Mucosa of rectum (tissue), 2 donors: ENCODE results near the gene TUBGCP6.
"Not testable (repeated sequence)": the region's sequence is repeated elsewhere in the genome, so short reads cannot be mapped to it uniquely, and the experiment has no call there.

Experiments used
- H3K27ac ChIP-seq, 2 donors: one replicate each; pipeline ENCODE4 v1.7.0; 2013; ENCODE audit warnings: inconsistent platforms in 2 of 2, low read depth in 2 of 2, low read length in 2 of 2
- H3K27me3 ChIP-seq, 2 donors: one replicate each; pipeline ENCODE4 v1.7.0; 2013; ENCODE audit warnings: low read length in 2 of 2; ENCODE audit not compliant: control insufficient read depth in 2 of 2, insufficient read depth in 2 of 2
- H3K36me3 ChIP-seq, 2 donors: one replicate each; pipeline ENCODE4 v1.7.0; 2013; ENCODE audit warnings: low read length in 2 of 2; ENCODE audit not compliant: control insufficient read depth in 2 of 2, insufficient read depth in 2 of 2
- H3K4me1 ChIP-seq, 2 donors: one replicate each; pipeline ENCODE4 v1.7.0; 2013; ENCODE audit warnings: low read length in 2 of 2, mild to moderate bottlenecking in 1 of 2; ENCODE audit not compliant: control insufficient read depth in 2 of 2, insufficient read depth in 2 of 2
- H3K4me3 ChIP-seq, 2 donors: one replicate each; pipeline ENCODE4 v1.7.0; 2013; ENCODE audit warnings: low read length in 2 of 2
- H3K9ac ChIP-seq, 2 donors: one replicate each; pipeline ENCODE4 v1.7.0; 2013; ENCODE audit warnings: low read length in 2 of 2, low read depth in 1 of 2, mild to moderate bottlenecking in 1 of 2
- H3K9me3 ChIP-seq, 2 donors: one replicate each; pipeline ENCODE4 v1.7.0; 2013; ENCODE audit warnings: low read length in 2 of 2; ENCODE audit not compliant: control insufficient read depth in 2 of 2
- donor health status: healthy.
- donor health status: Normal muscosa, but diverticular disease.

The TUBGCP6 gene

DNA sequence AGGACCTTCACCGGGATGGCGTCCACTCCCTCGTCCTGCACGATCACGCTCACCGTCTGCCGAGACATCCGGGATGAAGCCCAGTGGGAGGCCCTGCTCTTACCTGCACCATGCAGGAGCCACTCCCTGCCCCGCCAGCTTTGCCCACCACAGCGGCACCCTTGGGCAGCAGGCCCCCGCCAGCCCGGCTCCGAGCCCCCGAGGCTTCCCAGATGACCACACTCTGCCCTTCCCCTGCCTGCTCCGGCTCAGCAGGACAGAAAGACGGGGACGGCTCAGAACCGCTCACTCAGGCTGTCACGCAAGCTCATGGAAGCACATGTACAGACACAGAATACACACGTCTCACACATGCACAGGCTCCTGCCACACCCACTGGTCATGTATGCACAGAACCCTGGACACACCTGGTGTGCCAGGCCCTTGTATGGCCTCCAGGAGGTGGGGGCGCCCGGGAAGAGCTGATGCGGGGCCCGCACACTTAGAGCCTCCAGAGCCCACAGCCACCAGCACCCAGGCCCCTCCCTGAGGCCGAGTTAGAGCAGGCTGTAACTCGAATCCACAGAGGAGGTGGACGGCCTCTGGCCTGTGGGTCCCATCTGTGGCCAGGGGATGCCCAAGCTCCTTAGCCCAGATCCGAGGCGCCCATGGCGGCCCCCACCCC, 34.3 kb upstream of the TUBGCP6 start:
- peaks cover 66 to 74% of the 10 kb centered on the region in 2 donors for H3K36me3 ChIP-seq
- H3K27ac ChIP-seq, result no peak overlapping the region
- H3K9me3 ChIP-seq, result no peaks in the 10 kb centered on the region
- no peak overlapping the region for H3K4me3 ChIP-seq
- H3K9ac ChIP-seq, result no peak overlapping the region
- H3K4me1 ChIP-seq, result no peaks in the 10 kb centered on the region
- no peaks in the 10 kb centered on the region for H3K27me3 ChIP-seq

DNA sequence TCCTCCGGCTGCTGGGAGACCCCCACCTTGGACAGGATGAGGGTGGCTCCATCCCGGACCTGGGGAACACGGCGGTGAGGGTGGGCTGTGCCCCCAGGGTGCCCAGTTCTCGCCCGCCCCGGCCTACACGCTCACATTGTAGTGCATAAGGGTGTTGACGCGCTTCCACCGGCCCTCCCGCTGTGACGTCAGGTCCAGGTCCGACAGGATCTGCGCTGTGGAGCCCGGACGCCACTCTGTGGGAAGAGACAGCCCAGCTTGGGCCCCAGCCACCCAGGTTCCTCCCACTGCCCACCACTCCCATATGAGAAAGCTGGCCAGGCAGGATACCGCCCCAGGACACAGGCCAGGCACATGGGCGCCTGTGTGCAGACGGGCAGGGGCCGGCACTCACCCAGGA, 33.6 kb upstream of the TUBGCP6 start:
- no peaks in the 10 kb centered on the region for H3K9me3 ChIP-seq
- no peaks in the 10 kb centered on the region for H3K27me3 ChIP-seq
- H3K9ac ChIP-seq, result no peak overlapping the region
- H3K36me3 ChIP-seq, result peaks cover 62 to 70% of the 10 kb centered on the region in 2 donors
- no peak overlapping the region for H3K27ac ChIP-seq
- no peak overlapping the region for H3K4me3 ChIP-seq
- no peaks in the 10 kb centered on the region for H3K4me1 ChIP-seq

DNA sequence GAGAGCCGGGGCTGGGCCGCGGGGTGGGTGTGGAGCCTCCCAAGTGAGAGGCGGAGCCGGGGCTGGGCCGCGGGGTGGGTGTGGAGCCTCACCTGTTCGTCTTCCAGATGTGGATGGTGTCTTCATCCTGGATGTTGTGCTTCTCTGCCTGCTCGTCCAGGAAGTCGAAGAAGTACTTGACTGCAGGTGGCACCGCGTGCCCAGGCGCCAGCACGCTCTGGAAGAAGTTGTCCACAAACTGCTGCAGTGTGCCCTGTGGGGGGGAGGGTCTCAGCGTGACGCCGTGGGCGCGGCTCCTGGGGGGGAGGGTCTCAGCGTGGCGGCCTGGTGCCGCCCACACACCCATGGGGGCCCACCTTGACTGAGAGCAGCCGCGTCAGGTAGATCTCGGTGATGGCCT, 32.9 kb upstream of the TUBGCP6 start:
- no peak overlapping the region for H3K9ac ChIP-seq
- no peaks in the 10 kb centered on the region for H3K4me1 ChIP-seq
- H3K9me3 ChIP-seq, result no peaks in the 10 kb centered on the region
- peaks cover 57 to 69% of the 10 kb centered on the region in 2 donors for H3K36me3 ChIP-seq
- H3K4me3 ChIP-seq, result no peak overlapping the region
- H3K27ac ChIP-seq, result no peak overlapping the region
- H3K27me3 ChIP-seq, result no peaks in the 10 kb centered on the region

DNA sequence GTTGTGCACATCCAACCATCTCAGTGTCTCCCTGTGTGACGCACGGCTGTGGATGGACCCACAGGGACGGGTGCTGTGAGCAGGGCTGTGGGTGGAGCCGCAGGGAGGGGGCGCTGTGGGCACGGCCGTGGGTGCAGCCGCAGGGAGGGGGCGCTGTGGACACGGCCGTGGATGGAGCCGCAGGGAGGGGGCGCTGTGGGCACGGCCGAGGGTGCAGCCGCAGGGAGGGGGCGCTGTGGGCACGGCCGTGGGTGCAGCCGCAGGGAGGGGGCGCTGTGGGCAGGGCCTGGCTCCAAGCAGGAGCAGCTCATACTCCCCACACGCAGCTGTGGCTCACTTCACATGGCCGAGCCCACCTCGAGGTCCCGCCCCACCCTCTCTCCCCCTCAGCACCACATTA, 31.3 kb upstream of the TUBGCP6 start:
- Histone ChIP-seq H3K36me3 (peaks cover 41 to 53% of the 10 kb centered on the region in 2 donors), H3K27ac (peak overlapping the region in 1 of 2 donors; percentile 35), H3K9ac (no peak overlapping the region), H3K9me3 (no peaks in the 10 kb centered on the region), H3K4me1 (peaks cover 5 to 11% of the 10 kb centered on the region in 2 donors), H3K27me3 (peaks cover 0 to 2% of the 10 kb centered on the region in 2 donors), H3K4me3 (no peak overlapping the region)

DNA sequence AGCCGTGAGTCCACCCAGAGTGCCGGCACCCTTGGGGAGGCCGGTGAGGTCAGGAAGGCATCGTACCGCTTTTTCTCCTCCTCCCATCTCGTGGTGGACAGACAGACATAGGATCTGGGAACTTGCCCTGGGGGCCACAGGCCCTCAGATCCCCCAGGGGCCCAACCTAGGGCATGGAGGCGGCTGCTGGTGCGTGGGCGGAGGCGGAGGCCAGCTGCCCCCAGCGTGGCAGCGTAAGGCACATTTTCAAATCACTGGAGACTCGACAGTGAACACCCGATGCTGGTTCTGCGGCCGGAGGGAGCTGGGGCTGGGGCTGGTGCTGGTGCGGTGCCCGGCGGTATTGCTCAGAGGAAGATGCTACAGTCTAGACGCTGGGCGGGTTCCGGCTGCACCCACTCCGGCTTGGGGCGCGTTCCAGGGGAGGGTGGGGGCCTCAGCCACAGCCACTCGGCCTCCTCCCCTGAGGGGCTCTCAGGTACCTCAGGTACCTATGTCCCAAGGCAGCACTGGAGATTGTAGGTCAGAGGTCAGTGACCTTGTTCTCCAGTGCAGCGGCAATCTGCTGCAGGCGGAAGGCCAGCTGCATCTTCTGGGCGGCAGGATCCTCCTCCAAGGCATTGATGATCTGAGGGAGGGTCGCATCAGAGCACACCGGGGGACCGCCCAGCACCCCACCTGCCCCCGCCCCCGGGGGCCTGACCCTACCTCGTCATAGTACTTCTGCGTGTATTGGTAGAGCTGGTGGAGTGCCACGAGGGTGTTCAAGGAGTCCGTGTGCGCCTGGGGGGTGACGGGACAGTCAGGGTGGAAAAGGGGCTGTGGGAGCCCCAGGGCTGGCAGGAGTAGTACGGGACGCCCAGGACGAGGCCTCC, 30.6 kb upstream of the TUBGCP6 start:
- no peak overlapping the region for H3K9ac ChIP-seq
- peaks cover 36 to 47% of the 10 kb centered on the region in 2 donors for H3K36me3 ChIP-seq
- H3K27ac ChIP-seq, result no peak overlapping the region
- H3K9me3 ChIP-seq, result no peaks in the 10 kb centered on the region
- peaks cover 12 to 18% of the 10 kb centered on the region in 2 donors for H3K4me1 ChIP-seq
- H3K4me3 ChIP-seq, result no peak overlapping the region
- peaks cover 0 to 2% of the 10 kb centered on the region in 2 donors for H3K27me3 ChIP-seq

DNA sequence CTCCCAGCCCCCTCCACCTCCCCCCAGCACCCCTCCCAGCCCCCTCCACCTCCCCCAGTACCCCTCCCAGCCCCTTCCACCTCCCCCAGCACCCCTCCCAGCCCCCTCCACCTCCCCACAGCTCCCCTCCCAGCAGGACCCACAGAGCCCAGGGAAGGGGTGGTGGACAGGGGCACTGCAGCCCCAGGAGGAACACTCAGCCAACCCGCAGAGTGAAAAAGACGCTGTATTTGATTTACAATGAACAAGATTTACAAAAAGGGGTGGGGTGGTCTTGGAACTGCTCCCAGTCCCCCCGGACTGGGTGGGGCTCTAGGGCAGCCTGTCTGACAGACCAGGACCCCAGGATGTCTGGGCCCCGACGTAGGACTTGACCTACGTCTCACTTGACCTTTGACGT, 29.9 kb upstream of the TUBGCP6 start:
- H3K4me1 ChIP-seq, result peaks cover 12 to 19% of the 10 kb centered on the region in 2 donors
- peaks cover 0 to 2% of the 10 kb centered on the region in 2 donors for H3K27me3 ChIP-seq
- H3K27ac ChIP-seq, result no peak overlapping the region
- H3K4me3 ChIP-seq, result no peak overlapping the region
- no peak overlapping the region for H3K9ac ChIP-seq
- H3K36me3 ChIP-seq, result peaks cover 32 to 41% of the 10 kb centered on the region in 2 donors
- no peaks in the 10 kb centered on the region for H3K9me3 ChIP-seq

DNA sequence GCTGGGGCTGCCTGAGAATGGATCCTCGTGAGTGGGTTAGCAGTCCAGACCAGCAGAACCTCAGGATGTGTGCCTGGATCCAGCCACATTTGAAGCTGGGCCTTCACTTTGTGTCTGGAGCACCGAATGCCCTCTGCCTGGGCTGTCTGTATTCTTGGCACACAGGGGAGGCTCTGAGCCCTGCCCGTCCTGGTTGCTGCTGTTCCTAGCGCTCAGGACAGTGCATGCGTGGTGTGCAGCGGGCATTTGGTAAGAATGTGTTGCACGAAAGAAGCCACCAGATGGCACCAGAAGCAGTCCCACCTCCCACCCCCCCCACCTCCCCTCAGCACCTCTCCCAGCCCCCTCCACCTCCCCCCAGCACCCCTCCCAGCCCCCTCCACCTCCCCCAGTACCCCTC, 29.5 kb upstream of the TUBGCP6 start:
- Histone ChIP-seq H3K27ac (no peak overlapping the region), H3K4me1 (peaks cover 12 to 19% of the 10 kb centered on the region in 2 donors), H3K9ac (no peak overlapping the region), H3K9me3 (no peaks in the 10 kb centered on the region), H3K36me3 (peaks cover 27 to 37% of the 10 kb centered on the region in 2 donors), H3K27me3 (peaks cover 0 to 3% of the 10 kb centered on the region in 2 donors), H3K4me3 (no peak overlapping the region)

DNA sequence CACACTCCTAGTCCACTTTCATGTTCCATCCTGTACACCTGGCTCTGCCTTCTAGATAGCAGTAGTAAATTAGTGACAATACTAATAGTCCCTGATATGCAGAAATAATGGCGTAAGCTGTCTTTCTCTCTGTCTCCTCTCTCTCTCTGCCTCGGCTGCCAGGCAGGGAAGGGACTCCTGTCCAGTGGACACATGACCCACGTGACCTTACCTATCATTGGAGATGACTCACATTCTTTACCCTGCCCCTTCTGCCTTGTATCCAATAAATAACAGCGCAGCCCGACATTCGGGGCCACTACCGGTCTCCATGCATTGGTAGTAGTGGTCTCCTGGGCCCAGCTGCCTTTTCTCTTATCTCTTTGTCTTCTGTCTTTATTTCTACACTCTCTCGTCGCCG, 29.0 kb upstream of the TUBGCP6 start:
- H3K9me3 ChIP-seq, H3K9ac ChIP-seq, H3K27me3 ChIP-seq, H3K27ac ChIP-seq, H3K4me3 ChIP-seq: not testable (repeated sequence)
- peaks cover 12 to 19% of the 10 kb centered on the region in 2 donors for H3K4me1 ChIP-seq
- peaks cover 25 to 31% of the 10 kb centered on the region in 2 donors for H3K36me3 ChIP-seq

DNA sequence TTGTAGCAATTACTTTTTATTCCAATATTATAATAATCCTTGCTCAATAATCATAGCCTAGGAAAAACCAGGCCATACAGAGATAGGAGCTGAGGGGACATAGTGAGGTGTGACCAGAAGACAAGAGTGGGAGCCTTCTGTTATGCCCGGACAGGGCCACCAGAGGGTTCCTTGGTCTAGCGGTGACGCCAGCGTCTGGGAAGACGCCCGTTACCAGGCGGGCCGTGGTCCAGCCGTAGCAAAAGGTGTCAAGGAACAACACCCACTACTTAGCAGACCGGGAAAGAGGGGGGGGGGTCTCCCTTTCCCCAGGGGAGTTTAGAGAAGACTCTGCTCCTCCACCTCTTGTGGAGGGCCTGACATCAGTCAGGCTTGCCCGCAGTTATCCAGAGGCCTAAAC, 28.5 kb upstream of the TUBGCP6 start:
- not testable (repeated sequence) for H3K9me3 ChIP-seq, H3K9ac ChIP-seq, H3K27me3 ChIP-seq, H3K27ac ChIP-seq, H3K4me3 ChIP-seq
- Histone ChIP-seq H3K36me3 (peaks cover 23 to 27% of the 10 kb centered on the region in 2 donors), H3K4me1 (peaks cover 12 to 19% of the 10 kb centered on the region in 2 donors)
